GM23248 (cell line): ENCODE results near the gene SH3TC1. TPM values are rescaled to one million over a fixed set of nuclear protein-coding genes. Genes with fewer than 3 reads are reported as not detected.

Experiments used
- DNase-seq: peaks from one replicate; pipeline ENCODE4 v3.0.0-alpha.2; 2015
- H2AFZ ChIP-seq: fragments of 200-600 bp; sonication (generic); 2 replicates; pipeline ENCODE4 v1.6.1; 2016; ENCODE audit warnings: antibody characterized with exemption
- H3F3A ChIP-seq: fragments of 200-600 bp; sonication (generic); 2 replicates; pipeline ENCODE4 v1.6.1; 2016; ENCODE audit warnings: mild to moderate bottlenecking, antibody characterized with exemption, mixed run types; ENCODE audit not compliant: insufficient read depth
- H3K27ac ChIP-seq: fragments of 200-600 bp; sonication (generic); 2 replicates; pipeline ENCODE4 v1.5.1; 2016; ENCODE audit warnings: mild to moderate bottlenecking
- H3K27me3 ChIP-seq: fragments of 200-600 bp; sonication (generic); replicated peaks from 2 replicates; pipeline ENCODE4 v1.6.1; 2016; ENCODE audit warnings: mild to moderate bottlenecking; ENCODE audit not compliant: insufficient read depth
- H3K36me3 ChIP-seq: fragments of 200-600 bp; sonication (generic); 2 replicates; pipeline ENCODE4 v1.6.1; 2016; ENCODE audit warnings: low read depth, mild to moderate bottlenecking
- H3K4me1 ChIP-seq: fragments of 200-600 bp; sonication (generic); 2 replicates; pipeline ENCODE4 v1.6.1; 2016; ENCODE audit warnings: mild to moderate bottlenecking; ENCODE audit not compliant: insufficient read depth
- H3K4me2 ChIP-seq: fragments of 200-600 bp; sonication (generic); one replicate; pipeline ENCODE4 v1.6.1; 2016; ENCODE audit warnings: mild to moderate bottlenecking; ENCODE audit not compliant: unreplicated experiment
- H3K4me3 ChIP-seq: fragments of 200-600 bp; sonication (generic); 2 replicates; pipeline ENCODE4 v1.5.1; 2016; ENCODE audit warnings: mild to moderate bottlenecking
- H3K79me2 ChIP-seq: fragments of 200-600 bp; sonication (generic); 2 replicates; pipeline ENCODE4 v1.6.1; 2016; ENCODE audit warnings: mild to moderate bottlenecking; ENCODE audit not compliant: insufficient read depth
- H3K9ac ChIP-seq: fragments of 200-600 bp; sonication (generic); 2 replicates; pipeline ENCODE4 v1.6.1; 2016; ENCODE audit warnings: mild to moderate bottlenecking
- H3K9me2 ChIP-seq: fragments of 200-600 bp; sonication (generic); 2 replicates; pipeline ENCODE4 v1.6.1; 2016; ENCODE audit warnings: mixed run types, mild to moderate bottlenecking, moderate library complexity; ENCODE audit not compliant: insufficient read depth
- H3K9me3 ChIP-seq: fragments of 200-600 bp; sonication (generic); one replicate; pipeline ENCODE4 v1.6.1; 2017; ENCODE audit warnings: low read depth
- H4K20me1 ChIP-seq: fragments of 200-600 bp; sonication (generic); 2 replicates; pipeline ENCODE4 v1.6.0; 2016; ENCODE audit not compliant: insufficient read depth
- EZH2 ChIP-seq: fragments of 200-600 bp; sonication (generic); IDR thresholded peaks from 2 replicates; pipeline ENCODE4 v1.6.1; 2018; ENCODE audit warnings: antibody characterized with exemption, mild to moderate bottlenecking; ENCODE audit not compliant: insufficient read depth, poor library complexity, severe bottlenecking
- EZH2phosphoT487 ChIP-seq: fragments of 200-600 bp; sonication (generic); IDR thresholded peaks from 2 replicates; pipeline ENCODE4 v1.6.1; 2018; ENCODE audit warnings: antibody characterized with exemption, moderate library complexity, mild to moderate bottlenecking, low read depth; ENCODE audit not compliant: insufficient read depth
- WGBS, 2 experiments: methylation state at CpG; one replicate each; pipeline ENCODE4 v1.1.6; 2015 to 2017; ENCODE audit warnings: low lambda C conversion rate in 2 of 2, low coverage in 1 of 2; ENCODE audit errors: missing lambda C conversion rate in 2 of 2; 5-methylcytosine and 5-hydroxymethylcytosine counted together
- in situ Hi-C: fragments of 300-500 bp; cut with MboI; formaldehyde crosslinking; loops from 2 replicates; pipeline ENCODE4 v1.15.0; 2020
- polyA plus RNA-seq: library from polyadenylated mRNA; unstranded; fragments of >200 nt; fragmentation: Nextera tagmentation; extraction: Ambion mirVana; gene quantifications from 2 replicates; pipeline ENCODE4 v1.2.1, GENCODE V29; 2016
- total RNA-seq: library from RNA; depleted of rRNA; stranded (reverse); fragments of >200 nt; shearing (Covaris generic); gene quantifications from 2 replicates; pipeline ENCODE4 v1.2.3, GENCODE V29; 2014

Gene SH3TC1
- total and polyA plus RNA-seq, 2 experiments from 2014 or later: 2.3 to 6.5 TPM

- Histone ChIP-seq H3K9me3 (no peaks in the 10 kb centered on the region), H4K20me1 (no peaks in the 10 kb centered on the region), H3K4me2 (peak within 1 kb of the TSS; percentile 83), H3K36me3 (no peaks in the 10 kb centered on the region), H3K79me2 (no peaks in the 10 kb centered on the region), H3K9ac (peak within 1 kb of the TSS; percentile 68), H3K27me3 (peaks cover 10% of the 10 kb centered on the region), H3K4me3 (peak within 1 kb of the TSS; percentile 86), H3K9me2 (no peaks in the 10 kb centered on the region), H3K4me1 (no peaks in the 10 kb centered on the region), H3K27ac (no peak within 1 kb of the TSS), H3F3A (no peaks in the 10 kb centered on the region), H2AFZ (peak within 1 kb of the TSS; percentile 93)
- peak; percentile 98 for DNase-seq
- TF ChIP-seq EZH2 (no peak), EZH2phosphoT487 (no peak)
- WGBS, 2 experiments: 2% methylated on average over 85 to 95 of the region's 96 CpGs
- in situ Hi-C loops: no loop called here
Observed at GRCh38 chr4:8158710-8159536, 40.2 kb upstream of the SH3TC1 start, which contains the start of gene ABLIM2. ABLIM2 (minus strand) TSS chr4:8158813; CDS start chr4:8158689, 124 bp downstream.

- no peak overlapping the region for H3K27ac ChIP-seq
- peak overlapping the region; percentile 86 for H3K4me3 ChIP-seq
- H3K9ac ChIP-seq: peak overlapping the region; percentile 68
- in situ Hi-C loops: no loop called here
- H3K79me2 ChIP-seq: no peaks in the 10 kb centered on the region
- TF ChIP-seq EZH2: no peak
- no peak for TF ChIP-seq EZH2phosphoT487
- no peaks in the 10 kb centered on the region for H3K4me1 ChIP-seq
- H3K4me2 ChIP-seq: peak overlapping the region; percentile 83
- H3F3A ChIP-seq: no peaks in the 10 kb centered on the region
- no peaks in the 10 kb centered on the region for H4K20me1 ChIP-seq
- H3K9me3 ChIP-seq: no peaks in the 10 kb centered on the region
- peak overlapping the region; percentile 93 for H2AFZ ChIP-seq
- WGBS, 2 experiments: 25% methylated on average over 13 of the region's 13 CpGs
- peak; percentile 23 for DNase-seq
- H3K9me2 ChIP-seq: no peaks in the 10 kb centered on the region
- peaks cover 17% of the 10 kb centered on the region for H3K27me3 ChIP-seq
- no peaks in the 10 kb centered on the region for H3K36me3 ChIP-seq
Observed at GRCh38 chr4:8159537-8160232, 39.4 kb upstream of the SH3TC1 start.

GRCh38 chr4:8160233-8160560, 38.9 kb upstream of the SH3TC1 start:
- Histone ChIP-seq H3K79me2 (no peaks in the 10 kb centered on the region), H3K4me2 (no peak overlapping the region), H3K4me3 (no peak overlapping the region), H3K9me2 (no peaks in the 10 kb centered on the region), H3K27ac (no peak overlapping the region), H2AFZ (no peak overlapping the region), H3F3A (no peaks in the 10 kb centered on the region), H3K9me3 (no peaks in the 10 kb centered on the region), H3K9ac (no peak overlapping the region), H3K4me1 (no peaks in the 10 kb centered on the region), H3K27me3 (peaks cover 19% of the 10 kb centered on the region), H4K20me1 (no peaks in the 10 kb centered on the region), H3K36me3 (no peaks in the 10 kb centered on the region)
- TF ChIP-seq EZH2phosphoT487 (no peak), EZH2 (no peak)
- 70 to 71% methylated on average over 4 of the region's 4 CpGs for WGBS, 2 experiments
- DNase-seq: no peak
- in situ Hi-C loops: no loop called here

GRCh38 chr4:8160572-8160971, 38.5 kb upstream of the SH3TC1 start:
- 68 to 76% methylated on average over 3 of the region's 3 CpGs for WGBS, 2 experiments
- no peak overlapping the region for H3K27ac ChIP-seq
- no peak for TF ChIP-seq EZH2phosphoT487
- no peak for TF ChIP-seq EZH2
- in situ Hi-C loops: no loop called here
- H3K27me3 ChIP-seq: peaks cover 19% of the 10 kb centered on the region
- no peaks in the 10 kb centered on the region for H3F3A ChIP-seq
- no peak overlapping the region for H2AFZ ChIP-seq
- no peak overlapping the region for H3K9ac ChIP-seq
- no peaks in the 10 kb centered on the region for H3K9me2 ChIP-seq
- H4K20me1 ChIP-seq: no peaks in the 10 kb centered on the region
- no peaks in the 10 kb centered on the region for H3K9me3 ChIP-seq
- no peaks in the 10 kb centered on the region for H3K36me3 ChIP-seq
- DNase-seq: no peak
- no peaks in the 10 kb centered on the region for H3K4me1 ChIP-seq
- H3K79me2 ChIP-seq: no peaks in the 10 kb centered on the region
- H3K4me2 ChIP-seq: no peak overlapping the region
- H3K4me3 ChIP-seq: no peak overlapping the region
